Stimulated activated CD8-positive, alpha-beta memory T cell treated with anti-CD3 and anti-CD28 coated beads, Interleukin-4, amount 100 ng/mL, for 48 hours (primary cell): ENCODE measurements around the gene RLN2.

Experiments used
- DNase-seq: peaks from one replicate; pipeline ENCODE4 v3.0.0-alpha.2; 2020

Gene RLN2

GRCh38 chr9:5265939-5266338 is 38.6 kb downstream of the RLN2 start:
- no peak for DNase-seq

- no peak for DNase-seq
Observed at GRCh38 chr9:5264219-5264595, 40.3 kb downstream of the RLN2 start.

DNA sequence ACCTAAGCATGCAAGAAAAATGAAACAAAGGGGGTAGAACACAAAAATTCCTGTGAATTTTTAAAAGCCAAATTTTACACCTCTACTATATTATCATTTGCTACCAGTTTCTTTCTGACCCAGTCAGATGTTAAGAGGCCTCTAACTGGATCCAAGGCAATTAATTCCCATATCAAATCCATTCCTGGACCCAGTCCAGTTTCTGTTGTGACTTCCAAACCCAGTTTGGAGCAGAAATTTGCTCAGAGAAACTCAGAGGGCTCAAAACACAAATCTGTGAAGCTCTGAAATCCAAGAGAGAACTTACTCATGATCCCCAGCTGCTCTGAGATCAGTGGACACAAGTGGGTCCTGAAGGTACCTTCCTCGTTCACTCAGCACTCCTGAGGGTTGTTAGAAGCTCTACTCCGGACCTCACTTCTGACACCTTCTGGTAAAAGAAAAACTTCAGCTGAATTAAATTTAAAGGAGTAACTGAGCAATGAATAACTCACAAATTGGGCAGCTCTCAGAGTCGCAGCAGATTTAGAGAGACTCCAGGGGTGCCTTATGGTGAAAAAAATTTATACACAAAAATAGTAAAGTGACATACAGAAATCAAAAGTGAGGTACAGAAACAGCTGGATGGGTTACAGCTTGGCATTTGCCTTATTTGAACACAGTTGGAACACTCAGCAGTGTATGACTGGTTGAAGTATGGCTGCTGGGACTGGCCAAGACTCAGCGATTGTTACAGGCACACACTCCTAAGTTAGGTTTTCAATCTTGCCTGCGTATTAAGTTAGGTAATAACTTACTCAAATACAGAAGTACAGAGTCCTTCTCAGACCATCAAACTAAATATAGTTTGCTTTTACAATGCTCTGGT is 40.9 kb downstream of the RLN2 start:
- no peak for DNase-seq
